NCI-H510A (cell line): ENCODE data around the gene KLHL12.
A peak's percentile ranks its signal among the peaks of the same experiment; 100 is the strongest.
"Not testable (repeated sequence)": the region's sequence is repeated elsewhere in the genome, so short reads cannot be mapped to it uniquely, and the experiment has no call there.

Source experiments
- DNase-seq: peaks from one replicate; lab custom pipeline; 2025; lab: John Stamatoyannopoulos, UW

KLHL12 gene

DNA sequence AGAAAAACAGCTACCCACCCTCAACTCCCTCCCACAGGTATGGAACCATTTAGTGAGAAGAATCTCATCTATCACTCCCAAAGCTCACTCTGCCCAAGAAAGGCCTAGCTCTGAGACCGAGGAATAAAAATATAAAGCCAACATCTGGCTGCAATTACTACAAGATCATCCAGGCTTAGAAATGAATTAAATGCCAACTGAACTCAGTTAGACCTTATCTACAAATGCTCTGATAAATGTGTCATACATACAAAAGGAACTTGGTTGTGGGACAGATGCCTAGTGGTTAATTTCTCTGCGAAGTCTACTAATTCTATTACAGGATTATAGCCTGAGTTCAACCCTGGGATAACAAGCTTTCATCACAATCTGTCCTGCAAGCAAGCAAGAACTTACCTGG lies 24.4 kb upstream of the KLHL12 start:
- DNase-seq, result no peak

DNA sequence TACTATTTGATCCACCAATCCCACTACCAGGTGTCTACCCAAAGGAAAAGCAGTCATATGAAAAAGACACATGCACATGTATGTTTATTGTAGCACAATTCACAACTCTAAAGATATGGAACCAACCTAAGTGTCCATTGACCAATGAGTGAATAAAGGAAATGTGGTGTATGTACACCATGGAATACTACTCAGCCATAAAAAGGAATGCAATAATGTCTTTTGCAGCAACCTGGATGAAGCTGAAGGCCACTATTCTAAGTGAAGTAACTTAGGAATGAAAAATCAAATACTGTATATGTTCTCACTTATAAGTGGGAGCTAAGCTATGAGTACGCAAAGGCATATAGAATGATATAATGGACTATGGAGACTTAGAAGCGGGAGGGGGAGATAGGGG lies 18.4 kb upstream of the KLHL12 start:
- no peak for DNase-seq

GRCh38 chr1:202944438-202944921 lies 17.4 kb upstream of the KLHL12 start:
- no peak for DNase-seq

DNA sequence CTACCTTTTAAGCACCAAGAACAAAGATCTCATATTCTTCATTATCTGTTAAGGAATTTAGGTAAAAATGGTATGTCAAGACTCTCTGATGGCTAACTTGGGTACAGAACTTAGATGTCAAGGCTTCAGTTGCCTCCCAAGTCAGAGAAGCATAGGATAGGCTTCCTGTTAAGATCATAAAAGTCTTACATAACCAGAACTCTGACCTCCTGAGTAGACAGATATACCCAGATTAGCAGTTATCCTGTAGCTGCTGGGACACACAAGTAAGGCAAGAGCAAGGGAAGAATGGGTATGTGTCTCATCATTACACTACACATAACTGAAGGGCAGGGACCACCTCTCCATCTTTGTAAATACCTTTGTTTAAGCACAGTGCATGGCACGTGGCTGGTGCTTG lies 15.4 kb upstream of the KLHL12 start:
- DNase-seq, result no peak

- no peak for DNase-seq
These were observed 14.3 kb upstream of the KLHL12 start for GRCh38 chr1:202941372-202941771.

DNA sequence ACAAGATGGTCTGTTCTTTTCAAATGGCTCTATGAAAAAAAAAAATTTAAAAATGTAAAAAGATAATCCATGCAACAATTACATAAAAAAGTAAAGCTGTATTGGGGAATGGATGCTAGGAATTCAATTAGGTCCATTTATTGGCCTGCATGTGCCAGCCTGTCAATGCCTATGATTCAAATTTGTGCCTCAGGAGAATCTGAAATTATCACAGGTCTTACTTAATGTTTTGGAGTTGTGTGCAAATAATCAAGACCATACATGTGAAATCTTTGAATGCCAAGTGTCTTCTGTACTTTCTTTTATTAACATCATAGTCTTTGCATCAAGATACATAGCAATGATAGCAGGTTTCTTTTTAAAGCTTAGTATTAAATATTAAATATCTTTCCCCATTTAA lies 13.5 kb upstream of the KLHL12 start:
- no peak for DNase-seq

DNA sequence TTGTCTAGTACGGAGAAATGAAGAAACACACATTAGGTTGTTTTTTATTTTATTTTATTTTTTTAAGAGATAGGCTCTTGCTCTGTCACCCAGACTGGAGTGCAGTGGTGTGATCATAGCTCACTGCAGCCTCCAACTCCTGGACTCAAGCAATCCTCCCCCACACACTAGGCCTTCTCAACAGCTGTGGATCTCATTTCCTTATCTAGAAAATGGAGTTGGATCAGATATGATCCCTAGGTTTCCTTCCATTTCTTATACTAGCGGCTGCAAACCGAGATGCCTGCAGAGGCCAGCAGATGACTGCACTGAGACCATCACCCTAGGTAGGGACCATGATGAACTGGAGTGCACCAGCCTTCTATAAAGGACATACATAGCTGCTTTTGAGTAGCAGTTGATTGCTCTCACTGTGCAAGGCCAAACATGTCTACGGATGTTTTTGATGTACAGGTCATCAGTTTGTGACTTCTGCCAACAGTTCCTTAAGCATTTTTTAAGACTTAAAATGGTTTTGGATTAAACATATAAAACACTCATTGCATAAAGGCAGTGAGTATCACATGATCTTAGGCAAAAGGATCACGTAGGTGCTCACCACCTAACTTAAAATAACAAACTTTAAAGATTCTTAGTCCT lies 11.4 kb upstream of the KLHL12 start:
- DNase-seq, result no peak

GRCh38 chr1:202936409-202936808 lies 9.4 kb upstream of the KLHL12 start:
- DNase-seq, result not testable (repeated sequence)

GRCh38 chr1:202935844-202936243 lies 8.8 kb upstream of the KLHL12 start:
- DNase-seq, result no peak

GRCh38 chr1:202934755-202935154 lies 7.7 kb upstream of the KLHL12 start:
- DNase-seq, result no peak

DNA sequence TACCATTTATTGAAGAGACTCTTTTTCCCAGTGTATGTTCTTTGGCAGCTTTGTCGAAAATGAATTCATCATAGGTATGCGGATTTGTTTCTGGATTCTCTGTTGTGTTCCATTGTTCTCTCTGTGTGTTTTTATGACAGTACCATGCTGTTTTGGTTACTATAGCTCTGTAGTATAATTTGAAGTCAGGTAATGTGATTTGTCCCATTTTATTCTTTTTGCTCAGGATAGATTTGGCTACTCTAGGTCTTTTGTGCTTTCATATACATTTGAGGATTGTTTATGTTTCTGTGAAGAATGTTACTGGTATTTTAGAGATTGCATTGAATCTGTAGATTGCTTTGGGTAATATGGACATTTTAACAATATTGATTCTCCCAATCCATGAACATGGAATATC lies 5.4 kb upstream of the KLHL12 start:
- no peak for DNase-seq

DNA sequence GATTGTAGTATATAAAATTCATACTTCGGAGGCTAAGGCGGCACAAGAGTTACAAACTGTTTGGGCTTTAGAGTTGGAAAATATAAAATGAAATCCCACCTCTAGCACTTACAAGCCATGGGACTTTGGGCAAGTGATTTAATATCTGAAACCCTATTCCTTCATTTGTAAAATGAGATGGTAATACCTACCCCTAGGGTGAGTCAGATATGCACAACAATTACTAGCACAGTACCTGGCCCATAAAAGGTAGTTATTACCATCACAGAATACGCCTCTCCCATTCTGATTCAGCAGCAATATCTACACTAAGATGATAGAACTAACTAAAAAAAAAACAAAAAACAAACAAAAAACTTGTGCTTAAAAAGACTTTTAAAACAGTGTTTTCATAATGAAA lies 3.5 kb downstream of the KLHL12 start:
- DNase-seq, result no peak

DNA sequence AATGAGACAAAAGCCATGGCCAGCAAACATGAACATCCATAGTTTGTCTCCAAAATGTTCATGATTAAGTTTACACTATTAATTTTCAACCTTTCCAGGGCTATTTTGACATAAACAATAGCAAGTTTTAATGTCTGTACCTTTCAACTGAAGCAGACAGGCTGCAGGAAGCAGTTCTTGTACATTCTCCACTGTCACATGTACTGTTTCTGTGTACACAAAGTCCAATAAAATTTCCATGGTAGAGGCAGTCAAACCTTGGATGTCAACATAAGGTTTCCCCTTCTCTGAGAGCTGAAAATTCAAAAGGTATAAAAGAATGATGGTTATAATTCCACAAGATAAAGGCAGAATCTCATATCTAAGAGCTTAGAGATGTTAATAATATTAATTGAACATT lies 7.4 kb downstream of the KLHL12 start:
- no peak for DNase-seq

- no peak for DNase-seq
These were observed 11.9 kb downstream of the KLHL12 start for GRCh38 chr1:202915146-202915545.

DNA sequence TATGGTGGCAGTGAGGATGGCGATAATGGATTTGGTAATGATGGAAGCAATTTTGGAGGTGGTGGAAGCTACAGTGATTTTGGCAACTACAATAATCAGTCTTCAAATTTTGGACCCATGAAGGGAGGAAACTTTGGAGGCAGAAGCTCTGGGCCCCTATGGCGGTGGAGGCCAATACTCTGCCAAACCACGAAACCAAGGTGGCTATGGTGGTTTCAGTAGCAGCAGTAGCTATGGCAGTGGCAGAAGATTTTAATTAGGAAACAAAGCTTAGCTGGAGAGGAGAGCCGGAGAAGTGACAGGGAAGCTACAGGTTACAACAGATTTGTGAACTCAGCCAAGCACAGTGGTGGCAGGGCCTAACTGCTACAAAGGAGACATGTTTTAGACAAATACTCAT lies 14.6 kb downstream of the KLHL12 start:
- not testable (repeated sequence) for DNase-seq

- DNase-seq, result no peak
These were observed 17.5 kb downstream of the KLHL12 start for GRCh38 chr1:202909494-202909893.

DNA sequence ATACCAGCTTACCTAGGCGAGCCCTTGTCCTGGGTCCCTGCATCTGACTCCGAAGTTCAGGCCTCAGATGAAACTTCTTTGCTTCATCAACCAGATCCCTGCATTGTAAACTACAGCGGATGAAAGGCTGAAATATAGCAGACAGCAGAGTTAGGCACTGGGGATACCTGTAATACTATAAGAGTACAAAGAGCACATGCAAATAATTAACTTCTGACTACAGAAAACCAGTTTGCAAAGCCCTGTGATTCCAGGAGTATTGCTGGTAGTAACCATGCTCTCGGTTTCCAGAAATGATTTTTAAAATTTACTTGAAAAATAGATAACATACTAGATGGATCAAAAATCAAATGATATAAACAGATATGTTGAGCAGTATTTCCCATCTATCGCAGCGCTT lies 18.0 kb downstream of the KLHL12 start:
- no peak for DNase-seq

DNA sequence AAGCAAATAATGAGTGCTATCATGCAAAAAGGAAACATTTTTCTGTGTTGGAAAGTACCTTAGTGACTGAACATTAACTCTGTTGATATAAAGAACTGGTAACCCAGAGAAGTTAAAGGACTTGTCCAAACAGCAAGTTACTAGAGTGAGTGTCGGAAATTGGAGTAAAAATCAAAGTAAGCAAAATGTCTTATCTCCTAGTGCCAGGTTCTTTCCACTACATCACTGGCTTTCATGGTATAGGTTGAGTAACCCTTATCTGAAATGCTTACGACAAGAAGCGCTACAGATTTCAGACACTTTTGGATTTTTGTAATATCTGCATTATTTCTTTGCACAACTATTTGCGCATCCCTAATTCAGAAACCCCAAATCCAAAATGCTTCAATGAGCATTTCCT lies 21.7 kb downstream of the KLHL12 start:
- DNase-seq, result no peak

DNA sequence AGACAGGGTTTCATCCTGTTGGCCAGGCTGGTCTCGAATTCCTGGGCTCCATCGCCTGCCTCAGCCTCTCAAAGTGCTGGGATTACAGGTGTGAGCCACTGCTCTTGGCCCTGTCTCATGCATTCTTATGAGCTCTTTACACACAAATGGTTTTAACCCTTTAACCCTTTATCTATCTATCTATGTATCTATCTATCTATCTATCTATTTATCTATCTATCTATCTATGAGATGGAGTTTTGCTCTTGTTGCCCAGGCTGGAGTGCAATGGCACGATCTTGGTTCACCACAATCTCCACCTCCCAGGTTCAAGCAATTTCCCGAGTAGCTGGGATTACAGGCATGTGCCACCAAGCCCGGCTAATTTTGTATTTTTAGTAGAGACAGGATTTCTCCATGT lies 23.2 kb downstream of the KLHL12 start:
- DNase-seq, result not testable (repeated sequence)

GRCh38 chr1:202901555-202901954 lies 25.5 kb downstream of the KLHL12 start:
- DNase-seq, result no peak

GRCh38 chr1:202892501-202892900 lies 34.5 kb downstream of the KLHL12 start:
- DNase-seq, result no peak

DNA sequence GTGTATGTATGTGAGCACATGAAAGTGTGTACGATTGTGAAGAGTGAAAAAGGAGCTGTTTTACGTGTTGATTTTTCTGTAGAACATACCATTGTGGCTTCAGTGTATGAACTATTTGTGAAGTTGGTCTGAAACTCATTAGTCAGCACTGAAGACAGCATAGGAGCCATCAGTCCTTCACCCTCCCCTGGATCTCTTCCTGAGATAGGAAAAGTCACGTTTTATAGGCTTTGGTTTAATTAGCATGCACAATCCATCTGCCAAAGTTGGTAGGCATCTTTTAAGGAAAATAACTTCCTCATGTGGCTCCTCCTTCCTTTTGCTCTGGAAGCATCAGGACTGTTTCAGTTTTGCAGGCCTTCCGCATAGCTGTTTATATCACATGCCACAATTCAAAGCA lies 36.6 kb downstream of the KLHL12 start:
- no peak for DNase-seq

- DNase-seq, result peak; percentile 90
These were observed 38.3 kb downstream of the KLHL12 start, which contains the start of gene RABIF for GRCh38 chr1:202888531-202889360. Gene RABIF, minus strand, starts transcription at chr1:202889149. Its CDS starts 51 bp downstream, at chr1:202889098.

DNA sequence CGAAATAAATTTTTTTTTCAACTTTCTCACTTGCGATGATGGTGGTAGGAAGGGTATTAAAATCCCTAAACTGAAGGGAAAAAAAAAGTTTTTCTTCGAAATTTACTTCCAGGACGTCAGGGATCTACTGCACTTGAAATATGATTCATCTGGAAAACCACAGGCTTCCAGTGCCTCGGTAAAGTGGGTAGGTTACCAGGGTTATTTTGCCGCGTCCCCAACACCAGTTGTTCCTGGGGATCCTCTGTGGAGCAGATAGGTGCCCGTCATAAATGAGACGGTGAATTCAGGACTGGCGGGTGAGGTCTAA lies 38.9 kb downstream of the KLHL12 start:
- no peak for DNase-seq
